Pons (tissue), 1 donor: ENCODE measurements around the gene PAQR4.

ENCODE experiments used
- DNase-seq: peaks from one replicate; pipeline ENCODE4 v3.0.0-alpha.2; 2016; ENCODE audit warnings: low spot score

Gene PAQR4

GRCh38 chr16:2980227-2981176 lies 11.4 kb downstream of the PAQR4 start, which contains the start of gene PKMYT1:
PKMYT1 (minus strand) TSS chr16:2980446; CDS start chr16:2979657, 789 bp downstream.
- peak; percentile 74 for DNase-seq

DNA sequence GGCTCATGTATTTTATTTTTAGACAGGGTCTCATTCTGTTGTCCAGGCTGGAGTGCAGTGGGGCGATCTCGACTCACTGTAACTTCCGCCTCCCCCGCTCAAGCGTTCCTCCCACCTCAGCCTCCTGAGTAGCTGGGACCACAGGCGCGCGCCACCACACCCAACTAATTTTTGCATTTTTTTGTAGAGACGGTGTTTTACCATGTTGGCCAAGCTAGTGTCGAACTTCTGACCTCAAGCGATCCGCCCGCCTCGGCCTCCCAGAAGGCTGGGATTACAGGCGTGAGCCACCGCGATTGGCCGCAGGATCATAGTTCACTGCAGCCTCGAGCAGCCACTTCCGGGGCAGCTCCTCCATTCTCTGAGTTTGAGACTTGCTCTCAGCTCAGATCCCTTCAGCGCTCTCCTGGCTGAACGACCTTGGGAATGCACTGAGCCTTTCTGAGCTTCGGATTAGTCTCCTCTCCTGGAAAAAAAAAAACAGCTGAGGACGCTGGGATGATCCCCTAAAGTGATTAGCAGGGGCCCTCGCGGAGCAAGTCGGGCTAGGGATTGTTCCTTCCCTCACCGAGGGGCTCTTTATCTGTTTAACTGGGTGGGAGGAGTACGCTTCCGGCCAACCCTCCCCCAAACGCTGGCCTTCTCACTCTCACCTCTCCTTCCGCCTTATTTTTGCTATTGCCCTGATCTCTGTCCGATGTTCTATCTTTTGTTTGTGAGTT lies 12.2 kb downstream of the PAQR4 start:
- no peak for DNase-seq

DNA sequence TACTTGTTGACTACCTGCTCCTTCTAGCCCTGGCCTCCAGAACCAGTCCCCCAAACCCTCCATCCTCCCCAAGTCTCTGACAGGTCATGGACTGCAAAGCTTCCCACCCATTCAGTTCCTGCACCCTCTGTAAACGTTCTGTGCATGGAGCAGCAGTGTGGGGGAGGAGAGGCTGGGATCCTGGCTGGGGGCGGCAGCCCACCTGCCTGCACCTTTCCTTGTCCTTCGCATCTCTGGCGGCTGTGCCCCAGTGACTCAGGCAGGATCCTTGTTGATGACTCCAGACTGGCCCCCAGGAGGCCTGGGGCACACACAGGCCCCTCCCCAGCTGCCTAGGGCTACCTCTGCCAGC lies 12.7 kb downstream of the PAQR4 start:
- DNase-seq: no peak

DNA sequence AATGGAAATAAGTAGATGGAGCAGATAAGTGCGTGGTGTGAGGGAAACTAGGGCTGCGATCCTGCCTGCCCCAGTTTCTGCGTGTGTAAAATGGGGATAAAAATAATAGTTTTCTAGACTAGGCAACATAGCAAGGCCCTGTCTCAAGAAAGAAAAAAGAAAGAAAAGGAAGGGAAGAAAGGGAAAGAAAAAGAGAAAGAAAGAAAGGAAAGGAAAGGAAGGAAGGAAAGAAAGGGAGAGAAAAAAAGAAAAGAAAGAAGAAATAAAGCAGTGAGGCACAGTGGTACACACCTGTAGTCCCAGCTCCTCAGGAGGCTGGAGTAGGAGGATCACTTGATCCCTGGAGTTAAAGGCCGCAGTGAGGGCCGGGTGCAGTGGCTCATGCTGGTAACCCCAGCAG lies 13.3 kb downstream of the PAQR4 start:
- DNase-seq: no peak

GRCh38 chr16:2983706-2984136 lies 14.6 kb downstream of the PAQR4 start:
- DNase-seq: peak; percentile 69

GRCh38 chr16:2985462-2985861 lies 16.3 kb downstream of the PAQR4 start:
- DNase-seq: no peak

GRCh38 chr16:2985893-2986355 lies 16.8 kb downstream of the PAQR4 start:
- DNase-seq: no peak

DNA sequence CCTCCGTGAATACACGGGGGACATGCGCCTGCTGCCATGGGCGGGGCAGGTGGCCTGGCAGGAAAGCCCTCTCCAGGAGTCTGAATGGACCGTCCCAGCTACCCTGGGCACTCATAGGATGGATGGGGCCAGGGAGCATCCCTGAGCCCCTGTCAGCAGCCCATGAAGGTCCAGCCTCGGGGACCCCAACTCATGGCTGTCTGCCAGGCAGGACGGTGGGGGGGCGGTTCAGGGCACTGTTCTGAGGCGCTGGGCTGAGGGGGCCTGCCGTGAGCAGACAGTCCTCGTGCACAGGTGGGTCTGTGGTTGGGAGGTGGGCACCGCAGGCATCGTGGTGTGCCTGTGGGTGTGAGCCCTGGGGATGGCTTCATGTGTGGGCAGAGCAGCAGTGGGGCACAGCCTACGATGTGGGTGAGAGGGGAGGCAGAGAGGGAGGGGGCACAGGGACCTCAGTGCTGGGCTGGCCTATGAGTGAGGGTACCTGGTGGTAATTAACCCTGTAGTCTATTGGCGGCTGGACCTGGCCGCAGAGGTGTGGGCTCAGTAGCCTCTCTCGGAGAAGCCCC lies 17.6 kb downstream of the PAQR4 start:
- no peak for DNase-seq

DNA sequence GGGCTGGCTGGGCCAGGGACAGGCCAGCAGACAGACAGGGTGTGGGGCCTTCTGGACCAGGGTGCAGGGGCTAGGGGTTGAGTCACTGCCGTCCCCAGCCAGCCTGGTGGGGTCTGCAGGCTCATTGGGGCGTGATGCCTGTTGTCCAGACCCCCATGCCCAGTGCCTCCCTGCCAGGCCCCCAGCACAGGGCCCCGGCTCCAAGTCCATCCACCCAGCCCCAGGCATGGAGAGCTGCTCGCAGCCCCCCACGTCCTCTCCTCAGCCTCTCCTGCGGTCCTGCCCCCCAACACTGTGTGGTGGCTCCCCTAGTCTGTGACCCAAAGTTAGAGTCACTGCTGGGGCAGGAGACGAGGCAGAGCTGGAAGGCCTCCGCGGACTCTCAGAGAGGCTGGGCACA lies 18.1 kb downstream of the PAQR4 start:
- no peak for DNase-seq

DNA sequence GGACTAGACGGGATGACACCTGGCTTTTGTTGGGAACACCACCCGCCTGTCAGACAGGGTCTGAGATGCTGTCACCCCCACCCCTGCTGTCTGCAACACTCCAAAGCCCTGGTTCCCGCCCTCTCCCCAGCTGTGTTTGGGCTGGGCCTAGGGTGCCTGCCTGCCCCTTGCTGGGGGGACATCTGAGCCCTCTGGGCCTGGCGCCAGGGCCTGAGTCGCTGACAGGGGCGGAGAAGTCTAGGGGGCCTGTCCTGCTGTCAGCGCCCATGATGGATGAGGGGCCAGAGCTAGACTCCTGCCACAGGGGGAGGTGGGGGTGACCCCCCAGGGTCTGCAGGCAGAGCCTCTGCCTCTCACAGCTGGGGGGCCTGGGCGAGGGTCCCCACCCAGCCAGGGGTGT lies 18.7 kb downstream of the PAQR4 start:
- no peak for DNase-seq

GRCh38 chr16:2988590-2989099 lies 19.5 kb downstream of the PAQR4 start:
- DNase-seq: no peak

DNA sequence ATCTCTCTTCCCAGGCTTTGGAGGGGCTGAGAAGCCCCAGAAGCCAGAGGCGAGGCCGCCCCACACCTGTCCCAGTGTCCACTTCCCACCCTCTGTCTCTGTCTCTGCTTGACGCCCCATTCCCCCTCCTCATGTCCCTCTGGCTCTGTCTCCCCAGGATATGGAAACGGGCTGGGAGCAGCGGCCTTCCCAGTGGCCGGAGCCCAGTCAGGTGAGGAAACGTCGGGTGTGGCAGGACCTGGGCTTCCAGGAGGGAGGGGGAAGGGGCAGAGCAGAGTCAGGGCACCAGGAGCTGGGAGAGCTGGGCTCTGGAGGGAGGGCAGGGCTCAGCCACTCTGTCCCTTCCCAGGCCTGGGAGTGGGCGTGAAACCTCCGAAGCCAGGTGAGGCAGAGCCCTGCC lies 21.7 kb downstream of the PAQR4 start:
- no peak for DNase-seq

DNA sequence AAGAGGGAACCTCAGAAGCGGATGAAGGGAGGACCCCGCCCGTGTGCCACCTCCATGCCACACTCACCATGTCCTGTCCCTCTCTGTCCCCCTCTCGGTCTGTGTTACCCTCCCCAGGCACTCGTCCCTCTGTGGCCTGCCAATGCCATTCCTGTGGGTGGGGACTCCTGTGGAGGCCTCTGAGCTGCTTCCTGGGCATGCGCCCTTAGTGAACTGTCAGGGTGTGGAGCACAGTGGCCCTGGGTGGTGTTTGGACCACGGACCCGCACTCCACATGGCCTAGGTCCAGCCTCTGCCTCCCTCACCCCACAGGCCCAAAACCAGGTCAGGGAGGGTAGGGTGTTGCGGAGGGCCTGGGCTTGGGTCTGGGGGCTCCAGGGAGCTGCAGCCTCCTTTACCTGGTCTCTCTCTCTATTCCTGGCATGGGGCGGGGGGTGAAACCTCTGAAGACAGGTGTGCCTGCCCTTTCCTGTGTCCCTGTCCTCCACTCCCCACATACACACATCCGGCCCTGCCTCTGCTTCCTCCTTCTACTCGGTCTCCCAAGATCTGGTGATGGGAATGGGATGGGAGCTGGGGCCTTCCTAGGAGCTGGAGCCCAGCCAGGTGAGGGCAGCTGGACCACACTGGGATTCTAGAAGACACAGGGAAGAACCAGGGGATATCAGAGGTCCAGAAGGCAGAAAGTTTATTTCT lies 22.6 kb downstream of the PAQR4 start:
- DNase-seq: no peak

- DNase-seq: no peak
These were observed 23.4 kb downstream of the PAQR4 start for GRCh38 chr16:2992383-2993081.

DNA sequence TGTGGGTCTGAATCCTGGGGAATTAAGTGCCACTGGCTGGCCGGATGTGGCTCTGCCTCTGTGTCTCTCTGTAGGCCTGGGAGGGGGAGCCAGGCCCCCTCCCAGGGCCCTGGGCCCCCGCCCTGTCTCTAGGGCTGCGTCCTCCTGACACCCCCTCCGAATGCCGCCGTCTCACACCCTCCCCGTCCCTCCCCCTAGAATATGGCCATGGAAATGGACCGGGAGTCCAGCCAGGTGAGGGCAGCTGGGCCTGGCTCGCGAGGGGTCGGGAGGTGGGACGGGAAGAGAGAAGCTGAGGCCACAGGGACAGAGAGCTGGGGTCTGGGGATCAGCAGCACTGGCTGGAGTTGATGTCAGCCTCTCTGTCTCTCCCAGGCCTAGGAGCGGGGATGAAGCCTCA lies 27.1 kb downstream of the PAQR4 start:
- no peak for DNase-seq

GRCh38 chr16:2999929-3000328 lies 30.8 kb downstream of the PAQR4 start:
- no peak for DNase-seq

DNA sequence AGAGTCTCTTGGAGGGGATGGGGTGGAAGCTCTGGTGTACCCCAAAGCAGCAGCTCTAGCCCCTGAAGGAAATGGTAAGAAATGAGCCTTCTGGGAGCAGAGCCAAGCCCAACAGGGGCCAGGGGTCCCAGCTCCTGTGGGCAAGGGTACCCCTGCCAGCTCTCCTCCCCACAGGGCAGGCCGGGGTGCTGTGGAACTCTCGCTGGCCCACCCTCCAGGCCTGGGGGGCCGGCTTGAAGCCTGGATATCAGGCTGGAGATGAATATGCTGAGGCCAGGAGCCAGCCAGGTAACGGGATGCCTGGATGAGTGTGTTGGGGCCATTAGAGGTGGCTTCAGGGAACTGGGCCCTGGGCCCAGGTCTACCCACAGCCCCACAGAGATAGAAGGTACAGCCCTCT lies 31.4 kb downstream of the PAQR4 start:
- no peak for DNase-seq

DNA sequence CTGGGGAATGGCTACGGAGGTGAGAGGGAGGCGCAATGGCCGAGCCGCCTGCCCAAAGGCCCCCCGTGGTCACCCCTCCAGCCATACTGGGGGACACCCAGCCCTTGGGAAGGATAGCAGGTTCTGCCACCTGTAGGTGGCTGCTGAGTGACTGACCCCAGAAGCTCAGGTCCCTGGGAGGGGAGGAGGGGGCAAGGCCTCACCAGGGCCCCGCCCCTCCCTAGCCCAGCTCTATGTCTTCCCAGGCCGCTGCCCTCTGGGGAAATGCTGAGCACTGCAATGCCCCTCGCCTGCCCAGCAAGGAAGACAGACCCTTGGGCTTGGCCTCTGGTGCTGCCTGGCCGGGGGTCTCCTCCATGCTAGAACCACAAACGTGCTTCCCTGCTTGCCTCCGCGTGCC lies 32.2 kb downstream of the PAQR4 start:
- DNase-seq: no peak

DNA sequence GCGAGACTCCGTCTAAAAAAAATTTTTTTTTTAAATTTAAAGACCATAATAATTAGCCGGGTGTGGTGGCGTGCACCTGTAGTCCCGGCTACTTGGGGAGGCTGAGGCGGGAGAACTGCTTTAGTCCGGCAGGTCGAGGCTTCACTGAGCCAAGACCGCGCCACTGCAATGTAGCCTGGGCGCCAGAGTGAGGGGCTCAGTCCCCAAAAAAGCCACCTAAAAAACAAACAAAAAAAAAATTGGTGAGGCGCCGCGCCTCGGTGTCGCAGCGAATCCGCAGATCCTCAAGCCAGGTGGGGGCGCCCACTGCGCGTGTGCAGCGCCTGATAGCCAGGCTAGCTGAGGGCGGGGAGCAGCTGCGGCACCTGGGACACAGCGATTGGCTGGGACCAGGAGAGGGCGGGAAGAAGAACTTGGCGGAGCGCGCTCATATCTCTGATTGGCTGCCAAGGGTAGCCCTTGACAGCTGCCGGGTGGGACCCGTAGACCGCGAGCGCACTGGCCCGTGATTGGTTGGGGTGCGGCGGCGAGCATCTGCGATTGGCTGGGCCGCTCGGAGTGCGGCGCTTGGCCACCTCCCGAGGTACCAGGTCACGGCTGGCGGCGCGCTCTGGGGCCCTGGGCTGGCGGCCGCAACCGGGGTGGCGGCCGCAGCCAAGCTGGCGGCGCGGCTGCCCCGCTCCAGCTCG lies 34.6 kb downstream of the PAQR4 start:
- peak; percentile 99 for DNase-seq

DNA sequence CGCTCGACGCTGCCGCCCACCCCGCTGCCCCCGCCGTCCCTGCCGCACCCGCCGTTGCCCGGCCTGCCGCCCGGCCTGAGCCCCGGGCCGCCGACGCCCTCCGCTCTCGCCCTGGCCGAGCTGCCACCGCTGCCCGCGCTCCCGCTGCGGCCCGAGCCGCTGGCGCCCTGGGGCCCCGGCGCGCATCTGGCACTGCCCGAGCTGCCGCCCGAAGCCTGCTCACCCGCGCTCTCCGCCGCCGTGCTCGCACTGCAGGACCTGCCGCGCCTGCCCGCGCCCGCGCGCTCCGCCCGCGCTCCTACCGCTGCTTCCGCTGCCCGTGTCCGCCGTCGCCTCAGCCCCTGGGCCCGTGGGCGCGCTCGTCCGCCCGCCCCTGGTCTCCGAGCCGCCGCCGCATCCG lies 35.2 kb downstream of the PAQR4 start:
- DNase-seq: no peak
